Measurements from ENCODE around the gene CEP83.
A peak's percentile ranks its signal among the peaks of the same experiment; 100 is the strongest.

The CEP83 gene

GRCh38 chr12:94290353-94290752, 169.3 kb downstream of the CEP83 start:
- no peak for TF ChIP-seq ZFP3 (CRISPR knock-in tag; IDR thresholded peaks at IDR 0.05)
- no peak for TF ChIP-seq OSR1 (CRISPR knock-in tag; IDR thresholded peaks at IDR 0.05)
- no peak for TF ChIP-seq ZFP30 (CRISPR knock-in tag; IDR thresholded peaks at IDR 0.05)
- TF ChIP-seq, protein P1, sequence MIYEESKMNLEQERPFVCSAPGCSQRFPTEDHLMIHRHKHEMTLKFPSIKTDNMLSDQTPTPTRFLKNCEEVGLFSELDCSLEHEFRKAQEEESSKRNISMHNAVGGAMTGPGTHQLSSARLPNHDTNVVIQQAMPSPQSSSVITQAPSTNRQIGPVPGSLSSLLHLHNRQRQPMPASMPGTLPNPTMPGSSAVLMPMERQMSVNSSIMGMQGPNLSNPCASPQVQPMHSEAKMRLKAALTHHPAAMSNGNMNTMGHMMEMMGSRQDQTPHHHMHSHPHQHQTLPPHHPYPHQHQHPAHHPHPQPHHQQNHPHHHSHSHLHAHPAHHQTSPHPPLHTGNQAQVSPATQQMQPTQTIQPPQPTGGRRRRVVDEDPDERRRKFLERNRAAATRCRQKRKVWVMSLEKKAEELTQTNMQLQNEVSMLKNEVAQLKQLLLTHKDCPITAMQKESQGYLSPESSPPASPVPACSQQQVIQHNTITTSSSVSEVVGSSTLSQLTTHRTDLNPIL (CRISPR knock-in tag; IDR thresholded peaks at IDR 0.05; ENCODE audit: low read depth), result no peak
- peak; percentile 58 for ATAC-seq

- TF ChIP-seq ZNF8 (CRISPR knock-in tag; IDR thresholded peaks at IDR 0.05) (peak; percentile 26; the same call in 1 of the 2 replicates), ZFP3 (CRISPR knock-in tag; IDR thresholded peaks at IDR 0.05) (no peak), ARNTL (CRISPR knock-in tag; IDR thresholded peaks at IDR 0.05; ENCODE audit: borderline replicate concordance, low read depth) (no peak), ZFP30 (CRISPR knock-in tag; IDR thresholded peaks at IDR 0.05) (no peak), ISL1 (CRISPR knock-in tag; IDR thresholded peaks at IDR 0.05) (peak; percentile 73), PATZ1 (CRISPR knock-in tag; IDR thresholded peaks at IDR 0.05; ENCODE audit: borderline replicate concordance) (no peak)
- ATAC-seq, result peak; percentile 83
Measured at GRCh38 chr12:94289461-94290312, 170.0 kb downstream of the CEP83 start.

DNA sequence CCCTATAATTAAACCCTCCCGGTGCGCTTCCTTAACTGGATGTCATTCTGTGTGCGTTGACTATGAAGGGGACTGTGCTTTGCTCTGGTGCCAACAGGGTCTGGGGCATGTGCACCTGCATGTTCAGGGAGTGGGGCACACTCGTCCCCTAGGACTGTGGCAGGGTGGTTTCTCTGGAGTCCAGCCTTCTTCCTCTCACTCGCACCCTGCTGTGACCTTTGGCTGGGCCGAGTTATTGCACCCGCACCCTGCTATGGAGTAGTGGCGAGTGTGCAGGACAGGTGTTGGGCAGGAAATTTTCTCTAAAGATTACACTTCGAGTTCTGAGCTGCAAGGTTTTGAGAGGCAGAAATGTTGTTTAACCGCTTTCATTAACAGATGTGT, 172.4 kb downstream of the CEP83 start:
- no peak for ATAC-seq
- TF ChIP-seq PATZ1 (CRISPR knock-in tag; IDR thresholded peaks at IDR 0.05; ENCODE audit: borderline replicate concordance) (no peak), RARB (CRISPR knock-in tag; IDR thresholded peaks at IDR 0.05) (no peak), BACH2 (CRISPR knock-in tag; IDR thresholded peaks at IDR 0.05; ENCODE audit: borderline replicate concordance) (no peak), TSHZ2 (CRISPR knock-in tag; IDR thresholded peaks at IDR 0.05) (no peak), TCF4 (CRISPR knock-in tag; IDR thresholded peaks at IDR 0.05; ENCODE audit: borderline replicate concordance) (no peak), ESRRG (CRISPR knock-in tag; IDR thresholded peaks at IDR 0.05) (no peak), ISL1 (CRISPR knock-in tag; IDR thresholded peaks at IDR 0.05) (no peak), ZFP3 (CRISPR knock-in tag; IDR thresholded peaks at IDR 0.05) (no peak), ZC3H10 (CRISPR knock-in tag; IDR thresholded peaks at IDR 0.05) (no peak), SNAI2 (CRISPR knock-in tag; IDR thresholded peaks at IDR 0.05) (no peak), OSR1 (CRISPR knock-in tag; IDR thresholded peaks at IDR 0.05) (no peak), ZNF565 (CRISPR knock-in tag; conservative IDR thresholded peaks at IDR 0.05; ENCODE audit: low read depth) (no peak), ARNTL (CRISPR knock-in tag; IDR thresholded peaks at IDR 0.05; ENCODE audit: borderline replicate concordance, low read depth) (no peak), ZFP30 (CRISPR knock-in tag; IDR thresholded peaks at IDR 0.05) (no peak), POU6F1 (CRISPR knock-in tag; IDR thresholded peaks at IDR 0.05; ENCODE audit: borderline replicate concordance, low read depth) (no peak), ZNF8 (CRISPR knock-in tag; IDR thresholded peaks at IDR 0.05) (no peak), CSDC2 (CRISPR knock-in tag; IDR thresholded peaks at IDR 0.05) (no peak), GLIS3 (CRISPR knock-in tag; IDR thresholded peaks at IDR 0.05) (no peak)
- TF ChIP-seq, protein P2, sequence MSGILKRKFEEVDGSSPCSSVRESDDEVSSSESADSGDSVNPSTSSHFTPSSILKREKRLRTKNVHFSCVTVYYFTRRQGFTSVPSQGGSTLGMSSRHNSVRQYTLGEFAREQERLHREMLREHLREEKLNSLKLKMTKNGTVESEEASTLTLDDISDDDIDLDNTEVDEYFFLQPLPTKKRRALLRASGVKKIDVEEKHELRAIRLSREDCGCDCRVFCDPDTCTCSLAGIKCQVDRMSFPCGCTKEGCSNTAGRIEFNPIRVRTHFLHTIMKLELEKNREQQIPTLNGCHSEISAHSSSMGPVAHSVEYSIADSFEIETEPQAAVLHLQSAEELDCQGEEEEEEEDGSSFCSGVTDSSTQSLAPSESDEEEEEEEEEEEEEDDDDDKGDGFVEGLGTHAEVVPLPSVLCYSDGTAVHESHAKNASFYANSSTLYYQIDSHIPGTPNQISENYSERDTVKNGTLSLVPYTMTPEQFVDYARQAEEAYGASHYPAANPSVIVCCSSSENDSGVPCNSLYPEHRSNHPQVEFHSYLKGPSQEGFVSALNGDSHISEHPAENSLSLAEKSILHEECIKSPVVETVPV (CRISPR knock-in tag; IDR thresholded peaks at IDR 0.05), result no peak
- TF ChIP-seq, protein P1 (CRISPR knock-in tag; IDR thresholded peaks at IDR 0.05; ENCODE audit: low read depth), result no peak
